AG04450 (cell line): ENCODE results near the gene KRTAP13-1. TPM values are rescaled to one million over a fixed set of nuclear protein-coding genes. Genes with fewer than 3 reads are reported as not detected.

Experiments
- CTCF ChIA-PET: fragments of 300-600, 350-600 bp; formaldehyde crosslinking; extraction: SDS; loops from one replicate; lab custom pipeline; 2022; ENCODE audit warnings: antibody characterized with exemption, inconsistent platforms; lab: Charles Lee
- POLR2A ChIA-PET: fragments of 350-600 bp; formaldehyde crosslinking; extraction: SDS; loops from one replicate; lab custom pipeline; 2021; ENCODE audit warnings: antibody characterized with exemption, inconsistent platforms; lab: Yijun Ruan, JAX
- DNase-seq: peaks from one replicate; pipeline ENCODE4 v3.0.0-alpha.2; 2011; ENCODE audit warnings: low read depth, low spot score
- H3K27ac ChIP-seq: one replicate; pipeline ENCODE4 v1.5.1; 2012; ENCODE audit warnings: low read depth, low read length, control low read depth
- H3K27me3 ChIP-seq: one replicate; pipeline ENCODE4 v1.6.0; 2012; ENCODE audit warnings: low read length; ENCODE audit not compliant: control insufficient read depth, insufficient read depth
- H3K4me3 ChIP-seq: 2 replicates; pipeline ENCODE4 v1.5.1; 2011; ENCODE audit warnings: mild to moderate bottlenecking, low read depth, low read length, control low read depth
- H3K9me3 ChIP-seq: 2 replicates; pipeline ENCODE4 v1.5.1; 2012; ENCODE audit warnings: low read length; ENCODE audit not compliant: control insufficient read depth, insufficient read depth
- CTCF ChIP-seq: IDR thresholded peaks from 2 replicates; pipeline ENCODE4 v1.5.1; 2011; ENCODE audit warnings: low read depth, low read length, control low read depth, inconsistent platforms
- polyA plus RNA-seq: library from polyadenylated mRNA; depleted of rRNA; stranded (reverse); fragments of >200 nt; gene quantifications from 2 replicates; pipeline ENCODE4 v1.2.3, GENCODE V29; 2011; rRNA removed
- small RNA-seq: library from RNA; depleted of rRNA; stranded (forward); fragments of <200 nt; gene quantifications from one replicate; pipeline ENCODE3, GENCODE V24; 2012; ENCODE audit warnings: low read depth; ENCODE audit not compliant: insufficient read length

KRTAP13-1 gene
- polyA plus RNA-seq, 1 experiment = not detected

DNA sequence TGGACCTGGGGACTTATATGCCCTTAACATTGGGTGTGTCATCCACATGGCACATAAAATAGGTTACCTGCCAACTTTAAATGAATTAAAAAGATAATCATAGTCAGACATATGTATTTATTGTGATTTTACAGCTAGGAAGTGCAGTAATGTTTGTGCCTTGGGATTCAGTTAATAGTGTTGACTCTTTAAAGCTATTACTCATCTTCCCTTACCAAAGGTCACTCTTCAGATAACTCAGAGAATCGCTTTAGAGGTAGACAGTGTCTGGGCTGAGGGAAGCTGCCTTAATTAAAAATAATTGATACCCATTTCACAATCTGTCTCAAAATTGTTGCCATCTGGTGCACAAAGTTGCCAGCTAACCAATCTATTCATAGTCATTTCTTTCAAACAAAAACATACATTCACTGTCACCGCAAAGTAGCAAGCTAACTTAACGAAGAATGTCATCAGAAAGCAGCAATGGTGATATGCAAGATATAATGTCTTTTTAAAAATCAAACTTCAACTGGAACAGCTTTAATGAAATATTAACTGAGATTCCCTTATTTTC is 41.3 kb downstream of the KRTAP13-1 start:
- H3K4me3 ChIP-seq = no peak overlapping the region
- H3K27me3 ChIP-seq = no peaks in the 10 kb centered on the region
- DNase-seq = no peak
- ChIA-PET POLR2A (no interaction called here), CTCF (interaction anchor here (0.7 kb wide), 1 partner anchor 631 kb away, joined by 3 read pairs; no protein-coding TSS in a partner anchor)
- H3K9me3 ChIP-seq = peaks cover 18% of the 10 kb centered on the region
- no peak overlapping the region for H3K27ac ChIP-seq
- no peak for TF ChIP-seq CTCF

GRCh38 chr21:30439975-30440374 is 44.1 kb downstream of the KRTAP13-1 start, which contains the start of gene KRTAP15-1:
KRTAP15-1 (plus strand) TSS chr21:30440275; CDS start chr21:30440328, 53 bp downstream.
- ChIA-PET CTCF (no interaction called here), POLR2A (no interaction called here)
- Histone ChIP-seq H3K27me3 (no peaks in the 10 kb centered on the region), H3K27ac (no peak within 1 kb of the TSS), H3K4me3 (no peak within 1 kb of the TSS), H3K9me3 (peaks cover 19% of the 10 kb centered on the region)
- no peak for TF ChIP-seq CTCF
- no peak for DNase-seq

DNA sequence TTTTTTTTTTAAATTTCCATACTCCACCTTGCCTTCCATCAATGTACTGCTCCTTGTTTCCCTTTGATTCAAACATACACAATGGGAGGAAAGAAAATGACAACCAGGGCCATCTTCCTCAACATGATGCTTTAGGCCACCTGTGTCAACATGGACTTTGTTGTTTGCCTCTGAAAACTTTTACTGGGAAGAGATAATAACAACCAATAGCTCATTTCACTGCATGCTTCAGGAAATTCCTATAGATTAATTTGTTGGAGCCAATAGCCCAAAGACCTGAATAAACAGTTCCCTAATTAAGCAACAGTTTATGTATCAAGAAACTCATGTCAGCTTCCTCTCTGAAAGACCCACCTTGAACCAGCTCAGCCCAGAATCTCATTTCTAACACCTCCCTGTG is 47.4 kb downstream of the KRTAP13-1 start:
- Histone ChIP-seq H3K27ac (no peak overlapping the region), H3K27me3 (no peaks in the 10 kb centered on the region), H3K4me3 (no peak overlapping the region), H3K9me3 (peaks cover 15% of the 10 kb centered on the region)
- DNase-seq = no peak
- TF ChIP-seq CTCF = no peak
- ChIA-PET POLR2A (no interaction called here), CTCF (no interaction called here)

GRCh38 chr21:30444204-30444603 is 48.4 kb downstream of the KRTAP13-1 start:
- no peak overlapping the region for H3K27ac ChIP-seq
- DNase-seq = no peak
- H3K4me3 ChIP-seq = no peak overlapping the region
- no peaks in the 10 kb centered on the region for H3K27me3 ChIP-seq
- no peak for TF ChIP-seq CTCF
- H3K9me3 ChIP-seq = peaks cover 15% of the 10 kb centered on the region
- ChIA-PET CTCF (no interaction called here), POLR2A (no interaction called here)

Small RNAs within 50 kb of the gene (small RNA-seq; reads per million reads assigned to genes)
- gene KRTAP23-1 (not detected), gene MIR4327 (not detected)

Other genes starting within 250 kb of the KRTAP13-1 start
- not detected in 2 replicates for gene CLDN17, start 229.2 kb upstream of the KRTAP13-1 start, polyA plus RNA-seq
- gene CLDN8, start 179.9 kb upstream of the KRTAP13-1 start, polyA plus RNA-seq = not detected in 2 replicates
- not detected in 2 replicates for gene KRTAP24-1, start 113.1 kb upstream of the KRTAP13-1 start, polyA plus RNA-seq
- not detected in 2 replicates for gene KRTAP25-1, start 106.5 kb upstream of the KRTAP13-1 start, polyA plus RNA-seq
- not detected in 2 replicates for gene KRTAP26-1, start 75.7 kb upstream of the KRTAP13-1 start, polyA plus RNA-seq
- not detected in 2 replicates for gene KRTAP27-1, start 58.3 kb upstream of the KRTAP13-1 start, polyA plus RNA-seq
- gene KRTAP23-1, start 47.4 kb upstream of the KRTAP13-1 start, polyA plus RNA-seq = not detected in 2 replicates
- not detected in 2 replicates for gene KRTAP13-2, start 23.8 kb upstream of the KRTAP13-1 start, polyA plus RNA-seq
- not detected in 2 replicates for gene KRTAP13-3, start 29.9 kb downstream of the KRTAP13-1 start, polyA plus RNA-seq
- not detected in 2 replicates for gene KRTAP13-4, start 34.2 kb downstream of the KRTAP13-1 start, polyA plus RNA-seq
- not detected in 2 replicates for gene KRTAP15-1, start 44.2 kb downstream of the KRTAP13-1 start, polyA plus RNA-seq
- gene KRTAP19-1, start 84.3 kb downstream of the KRTAP13-1 start, polyA plus RNA-seq = not detected in 2 replicates
- not detected in 2 replicates for gene KRTAP19-2, start 91.4 kb downstream of the KRTAP13-1 start, polyA plus RNA-seq
- gene KRTAP19-3, start 96.0 kb downstream of the KRTAP13-1 start, polyA plus RNA-seq = not detected in 2 replicates
- gene KRTAP19-4, start 101.1 kb downstream of the KRTAP13-1 start, polyA plus RNA-seq = not detected in 2 replicates
- not detected in 2 replicates for gene KRTAP19-5, start 106.1 kb downstream of the KRTAP13-1 start, polyA plus RNA-seq
- not detected in 2 replicates for gene KRTAP19-6, start 145.8 kb downstream of the KRTAP13-1 start, polyA plus RNA-seq
- not detected in 2 replicates for gene KRTAP19-7, start 165.3 kb downstream of the KRTAP13-1 start, polyA plus RNA-seq
- gene KRTAP22-2, start 194.4 kb downstream of the KRTAP13-1 start, polyA plus RNA-seq = not detected in 2 replicates
- gene KRTAP6-3, start 196.4 kb downstream of the KRTAP13-1 start, polyA plus RNA-seq = not detected in 2 replicates
- gene KRTAP6-2, start 202.9 kb downstream of the KRTAP13-1 start, polyA plus RNA-seq = not detected in 2 replicates
- not detected in 2 replicates for gene KRTAP22-1, start 205.1 kb downstream of the KRTAP13-1 start, polyA plus RNA-seq
- not detected in 2 replicates for gene KRTAP6-1, start 217.9 kb downstream of the KRTAP13-1 start, polyA plus RNA-seq
- not detected in 2 replicates for gene KRTAP20-1, start 220.4 kb downstream of the KRTAP13-1 start, polyA plus RNA-seq
- not detected in 2 replicates for gene KRTAP20-4, start 224.6 kb downstream of the KRTAP13-1 start, polyA plus RNA-seq
- gene KRTAP20-2, start 239.2 kb downstream of the KRTAP13-1 start, polyA plus RNA-seq = not detected in 2 replicates
- gene KRTAP20-3, start 246.8 kb downstream of the KRTAP13-1 start, polyA plus RNA-seq = not detected in 2 replicates